Left renal cortex interstitium (tissue), 4 donors: ENCODE results near the gene HSPA1L. TPM values are rescaled to one million over a fixed set of nuclear protein-coding genes. Genes with fewer than 3 reads are reported as not detected.
"Not testable (repeated sequence)": the region's sequence is repeated elsewhere in the genome, so short reads cannot be mapped to it uniquely, and the experiment has no call there.

Experiments used
- DNase-seq, 4 donors: peaks; one replicate each; pipeline ENCODE4 v3.0.0-alpha.2; 2013; ENCODE audit warnings: low read depth in 4 of 4, low spot score in 2 of 4, missing footprints in 1 of 4
- polyA plus RNA-seq, 4 donors: library from polyadenylated mRNA; unstranded; fragments of 120-200 nt; gene quantifications; one replicate each; pipeline ENCODE4 v1.2.1, GENCODE V29; 2013; ENCODE audit not compliant: insufficient read length in 4 of 4

Gene HSPA1L
- polyA plus RNA-seq = 1 to 10 TPM; 3.6 to 4.2 (median 3.8) TPM

GRCh38 chr6:31815025-31815838, at the start of gene HSPA1L, which contains the start of gene HSPA1A:
Gene HSPA1L, minus strand, starts transcription at chr6:31815283. Its CDS starts 3,311 bp downstream, at chr6:31811972.
Gene HSPA1A, plus strand, starts transcription at chr6:31815543. Its CDS starts 214 bp downstream, at chr6:31815757.
- DNase-seq = peak; percentile 90 to 98 (median 94)

GRCh38 chr6:31864818-31865204, 49.7 kb upstream of the HSPA1L start:
- no peak for DNase-seq

GRCh38 chr6:31864123-31864562, 49.1 kb upstream of the HSPA1L start:
- DNase-seq = not testable (repeated sequence)

GRCh38 chr6:31862344-31863235, 47.5 kb upstream of the HSPA1L start, which contains the start of gene NEU1:
Gene NEU1, minus strand, starts transcription at chr6:31862821. Its CDS starts 45 bp downstream, at chr6:31862776.
- peak; percentile 95 to 99 (median 97) for DNase-seq

- no peak for DNase-seq
These were observed 46.8 kb upstream of the HSPA1L start for GRCh38 chr6:31861919-31862343.

GRCh38 chr6:31861150-31861549, 46.1 kb upstream of the HSPA1L start:
- no peak for DNase-seq

GRCh38 chr6:31860349-31860748, 45.3 kb upstream of the HSPA1L start:
- no peak for DNase-seq

GRCh38 chr6:31859923-31860322, 44.8 kb upstream of the HSPA1L start:
- no peak for DNase-seq

DNA sequence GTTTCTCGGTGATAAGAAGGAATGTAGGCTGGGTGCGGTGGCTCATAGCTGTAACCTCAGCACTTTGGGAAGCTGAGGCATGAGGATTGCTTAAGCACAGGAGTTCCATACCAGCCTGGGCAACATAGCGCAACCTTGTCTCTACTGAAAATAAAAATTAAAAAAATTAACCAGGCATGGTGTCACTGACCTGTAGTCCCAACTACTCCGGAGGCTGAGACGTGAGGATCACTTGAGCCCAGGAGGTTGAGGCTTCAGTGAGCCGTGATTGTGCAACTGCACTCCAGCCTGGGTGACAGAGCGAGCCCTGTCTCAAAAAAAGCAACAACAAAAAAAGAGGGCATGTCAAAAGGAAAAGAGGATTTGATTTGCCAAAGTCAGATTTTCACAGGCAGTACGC, 43.6 kb upstream of the HSPA1L start:
- DNase-seq = no peak

DNA sequence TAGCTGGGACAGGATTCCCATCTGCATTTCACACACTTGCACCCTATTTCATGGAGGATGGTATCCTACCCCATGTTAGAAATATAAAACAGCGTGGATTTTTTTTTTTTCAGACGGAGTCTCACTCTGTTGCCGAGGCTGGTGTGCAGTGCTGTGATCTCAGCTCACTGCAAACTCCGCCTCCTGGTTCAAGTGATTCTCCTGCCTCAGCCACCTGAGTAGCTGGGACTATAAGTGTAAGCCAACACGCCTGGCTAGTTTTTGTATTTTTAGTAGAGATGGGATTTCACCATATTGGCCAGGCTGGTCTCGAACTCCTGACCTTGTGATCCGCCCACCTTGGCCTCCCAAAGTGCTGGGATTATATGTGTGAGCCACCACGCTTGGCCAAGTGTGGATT, 42.7 kb upstream of the HSPA1L start:
- DNase-seq = not testable (repeated sequence)

DNA sequence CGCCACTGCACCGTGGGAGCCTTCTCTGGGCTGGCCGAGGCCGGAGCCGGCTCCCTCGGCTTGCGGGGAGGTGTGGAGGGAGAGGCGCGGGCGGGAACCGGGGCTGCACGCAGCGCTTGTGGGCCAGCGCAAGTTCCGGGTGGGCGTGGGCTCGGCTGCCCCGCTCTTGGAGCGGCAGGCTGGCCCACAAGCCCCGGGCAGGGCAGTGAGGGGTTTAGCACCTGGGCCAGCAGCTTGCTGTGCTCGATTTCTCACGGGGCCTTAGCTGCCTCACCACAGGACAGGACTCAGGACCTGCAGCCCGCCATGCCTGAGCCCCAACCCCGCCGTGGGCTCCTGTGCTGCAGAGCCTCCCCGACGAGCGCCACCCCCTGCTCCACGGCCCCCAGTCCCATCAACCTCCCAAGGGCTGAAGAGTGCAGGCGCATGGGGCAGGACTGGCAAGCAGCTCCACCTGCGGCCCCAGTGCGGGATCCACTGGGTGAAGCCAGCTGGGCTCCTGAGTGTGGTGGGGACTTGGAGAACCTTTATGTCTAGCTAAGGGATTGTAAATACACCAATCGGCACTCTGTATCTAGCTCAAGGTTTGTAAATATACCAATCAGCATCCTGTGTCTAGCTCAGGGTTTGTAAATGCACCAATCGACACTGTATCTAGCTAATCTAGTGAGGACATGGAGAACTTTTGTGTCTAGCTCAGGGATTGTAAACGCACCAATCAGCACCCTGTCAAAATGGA, 37.1 kb upstream of the HSPA1L start:
- not testable (repeated sequence) for DNase-seq

GRCh38 chr6:31851485-31851832, 36.4 kb upstream of the HSPA1L start:
- DNase-seq = no peak

DNA sequence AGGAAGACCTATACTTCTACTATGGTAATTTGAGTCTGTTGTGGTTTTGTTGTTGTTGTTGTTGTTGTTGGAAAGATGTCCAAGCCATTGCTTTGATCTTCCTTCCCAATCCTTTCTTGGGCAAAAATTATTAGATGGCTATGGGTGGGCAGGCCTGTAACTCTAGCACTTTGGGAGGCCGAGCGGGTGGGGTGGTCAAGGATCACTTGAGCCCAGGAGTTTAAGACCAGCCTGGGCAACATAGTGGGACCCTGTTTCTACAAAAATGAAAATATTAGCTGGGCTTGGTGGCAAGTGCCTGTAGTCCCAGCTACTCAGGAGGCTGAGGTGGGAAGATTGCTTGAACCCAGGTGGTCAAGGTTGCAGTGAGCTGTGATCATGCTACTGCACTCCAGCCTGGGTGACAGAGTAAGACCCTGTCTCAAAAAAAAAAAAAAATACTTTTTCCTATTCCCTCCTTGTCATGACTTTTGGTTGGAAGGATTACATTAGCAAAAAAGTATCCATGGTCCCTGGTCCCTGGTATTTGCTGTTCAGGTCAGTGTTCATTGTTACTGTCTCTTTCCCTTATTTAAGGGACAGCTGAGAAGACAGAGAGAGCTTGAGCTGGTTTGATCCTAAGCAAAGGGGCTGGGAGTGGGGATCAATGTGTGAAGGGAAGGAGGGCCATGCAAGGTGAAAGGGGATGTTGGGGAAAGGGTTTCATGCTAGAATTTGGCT, 35.8 kb upstream of the HSPA1L start:
- no peak for DNase-seq

- DNase-seq = no peak
These were observed 32.3 kb upstream of the HSPA1L start for GRCh38 chr6:31847276-31847978.

GRCh38 chr6:31844507-31844906, 29.4 kb upstream of the HSPA1L start:
- no peak for DNase-seq

DNA sequence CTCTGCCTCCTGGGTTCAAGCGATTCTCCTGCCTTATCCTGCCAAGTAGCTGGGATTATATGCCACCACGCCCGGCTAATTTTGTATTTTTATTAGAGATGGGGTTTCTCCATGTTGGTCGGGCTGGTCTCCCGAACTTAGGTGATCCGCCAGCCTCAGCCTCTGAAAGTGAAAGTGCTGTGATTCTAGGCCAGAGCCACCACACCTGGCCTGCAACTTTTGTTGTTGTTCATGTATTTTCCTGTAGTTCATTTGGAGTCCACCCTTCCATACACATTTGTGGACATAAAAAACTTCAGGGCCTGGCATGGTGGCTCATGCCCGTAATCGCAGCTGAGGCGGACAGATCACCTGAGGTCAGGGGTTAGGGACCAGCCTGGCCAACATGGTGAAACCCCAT, 27.0 kb upstream of the HSPA1L start:
- DNase-seq = no peak

- DNase-seq = not testable (repeated sequence)
These were observed 24.7 kb upstream of the HSPA1L start for GRCh38 chr6:31839779-31840126.

DNA sequence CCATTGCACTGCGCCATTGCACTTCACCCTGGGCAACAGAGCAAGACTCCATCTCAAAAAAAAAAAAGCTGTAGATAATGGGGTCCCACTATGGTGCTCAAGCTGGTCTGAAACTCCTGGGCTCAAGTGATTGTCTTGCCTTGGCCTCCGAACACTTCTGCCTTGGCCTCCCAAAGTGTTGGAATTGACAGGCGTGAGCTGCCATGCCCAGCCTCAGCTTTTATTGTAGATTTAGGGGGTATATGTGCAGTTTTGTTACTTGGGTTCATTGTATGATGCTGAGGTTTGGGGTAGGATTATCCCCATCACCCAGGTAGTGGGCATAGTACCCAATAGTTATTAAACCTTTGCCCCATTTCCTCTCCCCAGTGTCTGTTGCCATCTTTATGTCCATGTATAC, 23.9 kb upstream of the HSPA1L start:
- no peak for DNase-seq

DNA sequence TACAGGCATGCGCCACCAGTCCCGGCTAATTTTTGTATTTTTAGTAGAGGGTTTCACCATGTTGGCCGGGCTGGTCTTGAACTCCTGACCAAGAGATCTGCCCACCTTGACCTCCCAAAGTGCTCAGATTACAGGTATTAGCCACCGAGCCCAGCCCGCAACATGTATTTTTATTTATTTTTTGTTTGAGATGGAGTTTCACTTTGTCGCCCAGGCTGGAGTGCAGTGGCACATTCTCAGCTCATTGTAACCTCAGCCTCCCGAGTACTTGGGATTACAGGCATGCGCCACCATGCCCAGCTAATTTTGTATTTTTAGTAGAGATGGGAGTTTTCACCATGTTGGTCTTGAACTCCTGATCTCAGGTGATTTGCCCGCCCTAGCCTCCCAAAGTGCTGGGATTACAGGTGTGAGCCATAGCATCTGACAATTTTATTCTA, 23.1 kb upstream of the HSPA1L start:
- not testable (repeated sequence) for DNase-seq
